Subcutaneous adipose tissue (tissue), 4 donors: ENCODE results near the gene CIITA. TPM values are rescaled to one million over a fixed set of nuclear protein-coding genes. Genes with fewer than 3 reads are reported as not detected.

Experiments
- CTCF ChIP-seq: fragments of 450-650 bp; IDR thresholded peaks from one replicate; pipeline ENCODE4 v1.5.1; 2016; ENCODE audit warnings: low read depth, mild to moderate bottlenecking, control low read depth, antibody characterized with exemption, moderate library complexity
- total RNA-seq, 4 donors: library from RNA; depleted of rRNA; stranded (reverse); fragments of >200 nt; gene quantifications; one replicate each; pipeline ENCODE4 v1.1.0, GENCODE V29; 2016

CIITA gene
- total RNA-seq, 4 donors from 2014 or later: 2.8 to 65.0 (median 13.5) TPM

GRCh38 chr16:10835281-10835931 lies 41.6 kb upstream of the CIITA start:
- TF ChIP-seq CTCF: no peak

- TF ChIP-seq CTCF: no peak
Observed at GRCh38 chr16:10836174-10836853, 40.7 kb upstream of the CIITA start.

- no peak for TF ChIP-seq CTCF
Observed at GRCh38 chr16:10838621-10839278, 38.3 kb upstream of the CIITA start.

- no peak for TF ChIP-seq CTCF
Observed at GRCh38 chr16:10839279-10839666, 37.7 kb upstream of the CIITA start.

- TF ChIP-seq CTCF: no peak
Observed at GRCh38 chr16:10840703-10841102, 36.3 kb upstream of the CIITA start.

- no peak for TF ChIP-seq CTCF
Observed at GRCh38 chr16:10846213-10846998, 30.6 kb upstream of the CIITA start.

GRCh38 chr16:10847176-10847575 lies 29.8 kb upstream of the CIITA start:
- TF ChIP-seq CTCF: no peak
